Measurements from ENCODE around the gene RNF19B.

RNF19B gene

GRCh38 chr1:32887623-32888022 lies 77.0 kb downstream of the RNF19B start:
- no peak for DNase-seq

DNA sequence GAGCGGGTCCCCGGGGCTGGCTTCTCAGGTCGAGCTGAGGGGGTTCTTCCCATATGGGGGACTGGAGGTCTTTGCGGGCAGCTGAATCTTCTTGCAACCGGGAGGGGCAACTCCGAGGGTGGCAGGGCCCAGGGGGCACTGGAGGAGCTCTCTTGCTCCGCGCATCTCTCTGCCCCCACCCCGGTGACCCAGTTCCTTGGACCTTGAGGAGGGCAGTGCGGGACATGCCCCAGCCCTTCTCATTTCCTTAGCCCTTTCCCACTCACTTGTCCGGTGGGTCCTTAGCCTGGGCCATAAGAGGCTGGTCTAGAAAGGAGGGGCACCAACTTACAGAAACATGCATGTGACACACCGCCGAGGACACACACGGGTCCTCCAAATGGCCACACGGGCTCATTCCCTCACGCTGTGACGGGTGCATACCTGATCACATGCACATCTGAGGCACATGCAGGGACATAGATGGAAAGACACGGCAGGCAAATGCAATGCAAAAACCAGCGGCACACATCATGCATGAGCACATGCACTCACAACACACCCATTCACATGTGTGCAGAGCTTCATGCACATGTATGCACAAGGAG lies 77.7 kb downstream of the RNF19B start:
- DNase-seq: no peak

Measured in GF-D8 (cell line).